SHP77 (cell line): ENCODE data around the gene C19orf38.
"Not testable (repeated sequence)": the region's sequence is repeated elsewhere in the genome, so short reads cannot be mapped to it uniquely, and the experiment has no call there.

ENCODE experiments used
- DNase-seq, 2 experiments: peaks; one replicate each; lab custom pipeline; 2025; lab: John Stamatoyannopoulos, UW

C19orf38 gene

GRCh38 chr19:10850631-10851030 lies 2.4 kb downstream of the C19orf38 start:
- no peak for DNase-seq

GRCh38 chr19:10852098-10852800 lies 4.0 kb downstream of the C19orf38 start:
- no peak for DNase-seq

GRCh38 chr19:10852941-10853340 lies 4.7 kb downstream of the C19orf38 start:
- DNase-seq, result no peak

GRCh38 chr19:10854350-10855089 lies 6.3 kb downstream of the C19orf38 start:
- DNase-seq, result no peak

DNA sequence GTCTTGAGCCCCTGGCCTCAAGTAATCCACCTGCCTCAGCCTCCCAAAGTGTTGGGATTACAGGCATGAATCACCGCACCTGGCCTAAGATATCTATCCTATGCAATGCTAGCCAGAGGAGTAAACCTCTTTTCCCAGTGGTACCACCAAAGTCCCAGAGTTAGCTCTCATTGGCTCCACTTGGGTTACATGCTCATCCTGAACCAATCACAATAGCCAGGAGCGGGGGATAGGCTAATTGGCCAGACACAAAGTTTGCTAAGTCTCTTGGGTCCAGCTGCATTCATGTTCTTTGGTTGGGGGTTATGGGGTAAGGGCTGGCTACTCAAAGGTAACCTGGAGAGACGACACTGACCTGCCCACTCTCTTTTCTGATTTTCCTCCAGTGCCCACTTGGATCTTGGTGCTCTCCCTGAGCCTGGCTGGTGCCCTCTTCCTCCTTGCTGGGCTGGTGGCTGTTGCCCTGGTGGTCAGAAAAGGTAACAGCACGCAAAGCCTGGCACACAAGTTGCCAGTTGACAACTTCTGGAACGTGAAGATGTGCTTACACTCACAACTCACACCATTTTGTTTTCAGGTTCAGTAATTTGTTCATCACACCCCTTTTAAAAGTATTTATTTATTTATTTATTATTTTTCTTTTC lies 7.8 kb downstream of the C19orf38 start:
- peak in 1 of 2 experiments; percentile 10 for DNase-seq

DNA sequence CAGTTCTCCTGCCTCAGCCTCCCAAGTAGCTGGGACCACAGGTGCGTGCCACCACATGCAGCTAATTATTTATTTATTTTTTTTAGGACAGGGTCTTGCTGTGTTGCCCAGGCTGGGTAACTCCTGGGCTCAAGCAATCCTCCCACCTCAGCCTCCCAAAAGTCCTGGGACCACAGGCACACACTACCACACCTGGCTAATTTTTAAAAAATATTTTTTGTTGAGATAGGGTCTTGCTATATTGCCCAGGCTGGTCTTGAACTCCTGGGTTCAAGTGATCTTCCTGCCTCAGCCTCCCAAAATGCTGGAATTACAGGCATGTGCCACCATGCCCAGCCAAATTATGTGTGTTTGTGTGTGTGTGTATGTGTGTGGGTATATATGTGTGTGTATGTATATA lies 8.7 kb downstream of the C19orf38 start:
- not testable (repeated sequence) for DNase-seq

- no peak for DNase-seq
Measured at GRCh38 chr19:10858204-10858828, 10.1 kb downstream of the C19orf38 start.

GRCh38 chr19:10861103-10861651 lies 13.0 kb downstream of the C19orf38 start:
- DNase-seq, result peak; percentile 13 to 21

DNA sequence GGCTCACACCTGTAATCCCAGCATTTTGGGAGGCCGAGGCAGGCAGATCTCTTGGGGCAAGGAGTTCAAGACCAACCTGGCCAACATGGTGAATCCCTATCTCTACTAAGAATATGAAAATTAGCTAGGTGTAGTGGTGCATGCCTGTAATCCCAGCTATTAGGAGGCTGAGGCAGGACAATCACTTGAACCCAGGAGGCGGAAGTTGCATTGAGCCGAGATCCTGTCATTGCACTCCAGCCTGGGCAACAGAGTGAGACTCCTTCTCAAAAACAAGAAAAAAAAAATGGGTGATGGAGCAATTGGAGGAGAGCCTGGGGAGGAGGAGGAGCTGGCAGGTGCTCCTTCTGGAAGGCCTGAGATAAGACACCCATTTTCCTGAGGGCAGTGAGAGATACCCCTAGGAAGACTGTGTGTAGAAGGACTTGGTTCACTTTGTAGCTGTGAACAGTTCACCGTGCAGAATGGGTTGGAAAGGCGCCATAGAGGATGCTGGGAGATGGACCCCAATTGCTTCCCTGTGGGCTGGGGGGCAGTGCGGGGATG lies 14.4 kb downstream of the C19orf38 start:
- no peak for DNase-seq

DNA sequence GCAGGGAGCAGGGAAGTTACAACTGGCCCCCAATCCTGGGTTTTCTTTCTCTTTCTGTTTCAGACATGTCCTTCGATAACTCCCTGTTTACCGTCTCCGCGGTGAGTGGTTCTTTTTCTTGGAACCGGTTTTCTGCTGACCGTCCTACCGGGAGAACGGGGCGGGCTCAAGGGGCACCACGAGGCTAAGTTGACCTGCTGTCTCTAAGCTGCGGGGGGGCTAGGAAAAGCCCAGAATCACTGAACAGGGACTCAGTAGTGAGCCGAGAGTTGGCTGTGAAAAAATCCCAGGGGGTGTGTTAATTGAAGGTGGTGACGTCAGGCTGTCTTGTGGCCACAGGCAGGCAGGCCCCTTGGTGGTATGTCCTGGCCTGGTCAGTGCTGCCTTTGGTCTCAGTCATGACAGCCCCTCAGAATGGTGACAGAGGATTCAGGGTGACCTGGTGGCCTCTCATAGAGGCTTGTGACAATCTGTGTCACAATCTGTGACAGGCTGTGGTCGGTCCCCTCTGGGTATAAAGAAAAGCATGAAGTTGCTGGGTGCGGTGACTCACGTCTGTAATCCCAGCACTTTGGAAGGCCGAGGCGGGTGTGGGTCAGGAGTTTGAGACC lies 15.0 kb downstream of the C19orf38 start:
- no peak for DNase-seq

DNA sequence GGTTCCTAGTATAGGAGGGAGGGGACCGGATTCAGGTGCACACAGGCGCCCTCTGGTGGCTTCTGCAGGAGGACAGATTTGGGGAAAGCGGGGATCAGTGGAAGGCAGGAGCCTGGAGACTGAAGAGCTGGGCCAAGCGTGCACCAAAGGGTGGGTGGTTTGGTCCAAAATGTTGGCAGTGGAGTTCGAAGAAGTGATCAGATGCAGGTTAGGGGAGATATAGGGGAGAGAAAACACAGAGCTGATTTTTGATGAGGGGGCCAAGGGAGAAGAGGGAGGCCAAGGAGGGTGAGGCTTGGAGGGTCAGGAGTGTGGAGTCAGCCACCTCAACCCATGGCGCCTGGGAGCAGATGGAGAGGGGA lies 16.3 kb downstream of the C19orf38 start:
- peak; percentile 65 to 73 for DNase-seq

GRCh38 chr19:10866495-10866894 lies 18.3 kb downstream of the C19orf38 start:
- no peak for DNase-seq

DNA sequence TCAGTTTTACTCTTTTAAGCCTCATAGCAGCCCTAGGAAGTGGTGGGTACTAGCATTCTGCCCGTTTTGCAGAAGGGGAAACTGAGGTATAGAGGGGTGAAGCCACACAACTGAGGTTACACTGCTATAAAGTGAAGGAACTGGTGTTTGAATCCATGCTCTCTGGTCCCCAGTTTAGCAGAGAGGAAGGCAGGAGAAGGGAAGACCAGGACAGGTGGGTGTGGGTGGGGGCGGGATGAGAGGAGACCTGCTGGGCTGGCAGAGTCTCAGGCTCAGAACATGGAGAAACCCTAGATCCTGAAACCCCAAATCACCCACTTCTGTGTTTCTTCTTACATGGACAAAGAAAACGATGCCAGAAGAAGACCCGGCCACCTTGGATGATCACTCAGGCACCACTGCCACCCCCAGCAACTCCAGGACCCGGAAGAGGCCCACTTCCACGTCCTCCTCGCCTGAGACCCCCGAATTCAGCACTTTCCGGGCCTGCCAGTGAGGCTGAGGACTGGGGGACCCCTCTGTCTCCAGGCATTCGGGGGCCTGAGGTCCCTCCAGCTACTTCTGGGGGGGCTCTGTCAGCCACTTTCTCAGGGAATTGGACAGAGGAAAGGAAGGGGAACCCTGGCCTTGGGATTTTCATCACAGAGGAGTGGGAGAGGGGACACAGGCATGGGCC lies 20.8 kb downstream of the C19orf38 start:
- DNase-seq, result no peak

- not testable (repeated sequence) for DNase-seq
Measured at GRCh38 chr19:10869872-10870311, 21.7 kb downstream of the C19orf38 start.

GRCh38 chr19:10870501-10870954 lies 22.3 kb downstream of the C19orf38 start:
- DNase-seq, result no peak

DNA sequence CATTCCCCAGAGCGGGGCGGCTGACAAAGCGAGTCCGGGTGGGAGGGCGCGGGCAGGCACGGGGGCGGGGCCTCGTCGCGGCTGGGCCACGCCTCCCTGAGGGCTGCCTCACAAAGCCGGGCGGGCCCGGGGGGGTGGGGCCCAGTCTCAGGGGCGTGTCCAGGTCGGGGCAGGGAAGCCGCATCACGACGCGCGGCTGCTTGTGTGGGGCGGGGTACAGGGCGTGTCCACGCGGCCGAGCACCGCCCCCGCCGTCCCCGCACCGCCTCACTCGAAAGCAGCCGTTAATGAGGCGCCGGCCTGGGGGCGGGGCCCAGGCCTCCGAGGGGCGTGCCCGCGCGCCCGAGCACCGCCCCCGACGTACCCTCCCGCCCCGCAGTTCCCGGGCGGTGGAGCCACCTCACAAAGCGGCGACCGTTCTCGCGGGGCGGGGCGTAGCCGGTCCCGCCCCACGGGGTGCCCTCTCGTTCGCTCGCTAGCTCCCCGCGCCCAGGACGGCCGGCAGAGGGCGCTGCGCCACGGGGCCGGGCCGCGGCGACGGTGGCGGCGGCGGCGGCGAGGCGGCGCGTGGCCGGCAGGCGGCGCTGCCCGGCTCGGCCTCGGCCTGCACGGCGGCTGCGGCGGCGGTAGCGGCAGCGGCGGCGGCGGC lies 22.9 kb downstream of the C19orf38 start, which contains the start of gene CARM1:
TSS of gene CARM1 (plus strand) at position 599 of the 649 bp plus-strand sequence. CDS start 150 bp downstream, outside the sequence.
- DNase-seq, result peak; percentile 95

GRCh38 chr19:10871711-10872545 lies 23.7 kb downstream of the C19orf38 start:
- no peak for DNase-seq

- DNase-seq, result no peak
Measured at GRCh38 chr19:10872546-10873107, 24.4 kb downstream of the C19orf38 start.

DNA sequence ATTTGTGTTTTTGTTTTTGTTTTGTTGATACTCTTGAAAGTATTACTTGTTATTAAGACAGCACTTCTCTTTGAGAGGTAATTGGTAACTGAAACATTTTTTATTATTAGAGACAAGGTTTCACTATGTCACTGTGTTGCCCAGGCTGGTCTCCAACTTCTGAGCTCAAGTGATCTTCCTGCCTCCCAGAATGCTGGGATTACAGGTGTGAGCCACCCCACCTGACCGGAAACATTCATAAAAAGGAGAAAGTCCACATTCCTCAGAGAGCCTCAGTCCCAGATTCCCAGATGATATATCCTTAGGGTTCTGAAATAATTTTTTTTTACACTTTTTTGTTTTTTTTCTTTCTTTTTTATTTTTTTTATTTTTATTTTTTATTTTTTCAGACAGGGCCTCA lies 25.8 kb downstream of the C19orf38 start:
- no peak for DNase-seq
